Upper lobe of right lung (tissue), 1 donor: ENCODE data around the gene DNAH10. TPM values are rescaled to one million over a fixed set of nuclear protein-coding genes. Genes with fewer than 3 reads are reported as not detected.

Experiments
- ATAC-seq: fragments of 200-7000 bp; cut with Tn5 transposase; one replicate; pipeline ENCODE4 v1.9.1; 2020; ENCODE audit warnings: mild to moderate bottlenecking, moderate library complexity
- DNase-seq: peaks from one replicate; pipeline ENCODE4 v3.0.0-alpha.2; 2020
- H3K27ac ChIP-seq: fragments of 200-600 bp; one replicate; pipeline ENCODE4 v1.8.0; 2022
- H3K27me3 ChIP-seq: fragments of 200-600 bp; one replicate; pipeline ENCODE4 v1.8.0; 2022; ENCODE audit warnings: mild to moderate bottlenecking
- H3K36me3 ChIP-seq: fragments of 200-600 bp; one replicate; pipeline ENCODE4 v1.8.0; 2022
- H3K4me1 ChIP-seq: fragments of 200-600 bp; one replicate; pipeline ENCODE4 v1.8.0; 2022
- H3K4me3 ChIP-seq: fragments of 200-600 bp; one replicate; pipeline ENCODE4 v1.8.0; 2022; ENCODE audit warnings: mild to moderate bottlenecking
- H3K9me3 ChIP-seq: fragments of 200-600 bp; one replicate; pipeline ENCODE4 v1.8.0; 2022
- intact Hi-C: fragments of 100-400 bp; cut with DNase I; formaldehyde crosslinking; loops from one replicate; pipeline ENCODE4 v1.11.0; 2022
- total RNA-seq: library from RNA; stranded (reverse); fragmentation: NEBNext Ultra II Directional; extraction: Animal tissue kit (Norgen Biotek cat#: 25700); gene quantifications from one replicate; pipeline ENCODE4 v1.2.1, GENCODE V29; 2021
- TF ChIP-seq, protein P1 (sequence below): fragments of 200-600 bp; IDR thresholded peaks from one replicate; pipeline ENCODE4 v1.8.0; 2022; ENCODE audit warnings: antibody characterized with exemption
- donor health status: DM: no; HTN: yes; CAD: no; lungs with severe emphysema.

The DNAH10 gene
- total RNA-seq, 1 donor from 2014 or later, result 0.23 TPM

- intact Hi-C loops, result no loop called here
- ATAC-seq (no peak), DNase-seq (no peak)
- Histone ChIP-seq H3K27ac (no peak overlapping the region), H3K4me1 (no peaks in the 10 kb centered on the region), H3K9me3 (no peaks in the 10 kb centered on the region), H3K4me3 (no peak overlapping the region), H3K36me3 (no peaks in the 10 kb centered on the region), H3K27me3 (no peaks in the 10 kb centered on the region)
- TF ChIP-seq, protein P1, sequence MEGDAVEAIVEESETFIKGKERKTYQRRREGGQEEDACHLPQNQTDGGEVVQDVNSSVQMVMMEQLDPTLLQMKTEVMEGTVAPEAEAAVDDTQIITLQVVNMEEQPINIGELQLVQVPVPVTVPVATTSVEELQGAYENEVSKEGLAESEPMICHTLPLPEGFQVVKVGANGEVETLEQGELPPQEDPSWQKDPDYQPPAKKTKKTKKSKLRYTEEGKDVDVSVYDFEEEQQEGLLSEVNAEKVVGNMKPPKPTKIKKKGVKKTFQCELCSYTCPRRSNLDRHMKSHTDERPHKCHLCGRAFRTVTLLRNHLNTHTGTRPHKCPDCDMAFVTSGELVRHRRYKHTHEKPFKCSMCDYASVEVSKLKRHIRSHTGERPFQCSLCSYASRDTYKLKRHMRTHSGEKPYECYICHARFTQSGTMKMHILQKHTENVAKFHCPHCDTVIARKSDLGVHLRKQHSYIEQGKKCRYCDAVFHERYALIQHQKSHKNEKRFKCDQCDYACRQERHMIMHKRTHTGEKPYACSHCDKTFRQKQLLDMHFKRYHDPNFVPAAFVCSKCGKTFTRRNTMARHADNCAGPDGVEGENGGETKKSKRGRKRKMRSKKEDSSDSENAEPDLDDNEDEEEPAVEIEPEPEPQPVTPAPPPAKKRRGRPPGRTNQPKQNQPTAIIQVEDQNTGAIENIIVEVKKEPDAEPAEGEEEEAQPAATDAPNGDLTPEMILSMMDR, result no peak
These were observed 9.2 kb downstream of the DNAH10 start for GRCh38 chr12:123771261-123771660.

- no peaks in the 10 kb centered on the region for H3K4me1 ChIP-seq
- TF ChIP-seq, protein P1, result no peak
- no peaks in the 10 kb centered on the region for H3K9me3 ChIP-seq
- ATAC-seq (no peak), DNase-seq (no peak)
- H3K27me3 ChIP-seq, result no peaks in the 10 kb centered on the region
- H3K27ac ChIP-seq, result no peak overlapping the region
- H3K4me3 ChIP-seq, result no peak overlapping the region
- intact Hi-C loops, result no loop called here
- no peaks in the 10 kb centered on the region for H3K36me3 ChIP-seq
These were observed 10.0 kb downstream of the DNAH10 start for GRCh38 chr12:123772074-123772473.

DNA sequence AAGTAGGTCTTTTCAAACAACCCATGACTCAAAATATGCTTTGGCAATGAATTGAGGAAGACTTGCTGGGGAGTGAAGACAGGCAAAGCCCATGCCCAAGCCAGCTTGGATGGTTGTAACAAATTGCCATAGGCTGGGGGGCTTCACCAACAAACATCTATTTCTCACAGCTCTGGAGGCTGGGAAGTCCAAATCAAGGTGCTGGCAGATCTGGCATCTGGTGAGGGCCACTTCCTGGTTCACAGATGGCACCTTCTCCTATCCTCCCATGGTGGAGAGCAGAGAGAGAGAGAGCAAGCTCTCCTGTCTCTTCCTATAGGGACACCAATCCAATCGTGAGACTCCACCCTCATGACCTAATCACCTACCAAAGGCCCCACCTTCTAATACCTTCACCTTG is 11.3 kb downstream of the DNAH10 start:
- DNase-seq (no peak), ATAC-seq (no peak)
- TF ChIP-seq, protein P1, result no peak
- no peak overlapping the region for H3K4me3 ChIP-seq
- H3K9me3 ChIP-seq, result no peaks in the 10 kb centered on the region
- H3K27ac ChIP-seq, result no peak overlapping the region
- H3K4me1 ChIP-seq, result no peaks in the 10 kb centered on the region
- no peaks in the 10 kb centered on the region for H3K36me3 ChIP-seq
- intact Hi-C loops, result no loop called here
- no peaks in the 10 kb centered on the region for H3K27me3 ChIP-seq

- intact Hi-C loops, result no loop called here
- TF ChIP-seq, protein P1, result no peak
- H3K9me3 ChIP-seq, result no peaks in the 10 kb centered on the region
- H3K4me1 ChIP-seq, result no peaks in the 10 kb centered on the region
- H3K4me3 ChIP-seq, result no peak overlapping the region
- no peak overlapping the region for H3K27ac ChIP-seq
- DNase-seq (no peak), ATAC-seq (no peak)
- no peaks in the 10 kb centered on the region for H3K27me3 ChIP-seq
- no peaks in the 10 kb centered on the region for H3K36me3 ChIP-seq
These were observed 17.4 kb downstream of the DNAH10 start for GRCh38 chr12:123779551-123779950.

DNA sequence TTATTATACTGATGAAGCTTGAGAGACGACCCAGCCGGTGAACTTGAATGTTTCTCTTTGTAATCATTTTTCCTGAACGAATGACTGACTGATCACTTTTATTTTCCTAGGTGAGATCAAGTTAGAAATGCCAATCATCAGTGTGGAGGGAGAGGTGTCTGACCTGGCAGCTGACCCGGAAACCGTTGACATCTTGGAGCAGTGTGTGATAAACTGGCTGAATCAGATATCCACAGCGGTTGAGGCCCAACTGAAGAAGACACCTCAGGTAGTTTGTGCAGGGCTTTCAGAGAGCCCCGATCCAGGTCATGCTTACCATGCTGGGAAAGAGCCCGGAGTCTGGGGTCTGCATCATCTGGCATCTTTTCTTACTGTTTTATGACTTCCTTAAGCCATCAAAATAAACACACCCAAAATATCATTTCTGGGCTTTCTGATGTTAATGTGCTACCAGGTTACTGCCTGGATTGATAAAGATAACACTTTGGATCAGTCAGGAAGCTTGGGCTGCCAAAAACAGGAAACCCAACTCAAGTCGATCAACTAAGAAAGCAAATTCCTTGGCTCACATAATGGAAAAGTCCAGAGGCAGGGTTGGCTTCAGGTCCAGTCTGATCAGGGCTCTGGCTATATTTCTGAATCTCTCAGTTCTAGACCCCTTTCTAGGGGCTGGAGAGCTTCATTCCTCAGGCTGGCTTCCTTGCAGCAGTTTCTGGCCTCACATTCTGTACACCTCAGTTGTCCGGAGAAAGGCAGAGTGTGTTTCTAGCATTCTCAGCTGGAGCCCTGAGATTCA is 21.1 kb downstream of the DNAH10 start:
- Histone ChIP-seq H3K27me3 (no peaks in the 10 kb centered on the region), H3K4me3 (no peak overlapping the region), H3K36me3 (no peaks in the 10 kb centered on the region), H3K27ac (no peak overlapping the region), H3K4me1 (no peaks in the 10 kb centered on the region), H3K9me3 (no peaks in the 10 kb centered on the region)
- TF ChIP-seq, protein P1, result no peak
- intact Hi-C loops, result no loop called here
- ATAC-seq (no peak), DNase-seq (no peak)
